ENCODE measurements around the gene ZNF618. TPM values are rescaled to one million over a fixed set of nuclear protein-coding genes. Genes with fewer than 3 reads are reported as not detected.

Gene ZNF618
- total RNA-seq, 2 experiments from 2014 or later = 0.34 to 0.42 TPM

GRCh38 chr9:114065304-114065703 is 189.2 kb downstream of the ZNF618 start:
- no peaks in the 10 kb centered on the region for H3K9me3 Mint-ChIP-seq (ENCODE audit: insufficient read depth)
- no peak overlapping the region for H3K4me3 Mint-ChIP-seq
- POLR2A ChIA-PET = no interaction called here
- H3K4me1 Mint-ChIP-seq (ENCODE audit: low read depth) = no peaks in the 10 kb centered on the region
- CTCF ChIA-PET = no interaction called here
- ATAC-seq (no peak), DNase-seq (no peak)
- H3K27ac Mint-ChIP-seq = no peak overlapping the region
- no peaks in the 10 kb centered on the region for H3K36me3 Mint-ChIP-seq (ENCODE audit: low read depth)
- H3K27me3 Mint-ChIP-seq (ENCODE audit: low read depth) = peaks cover 12% of the 10 kb centered on the region

- Mint-ChIP-seq H3K9me3 (ENCODE audit: insufficient read depth) (no peaks in the 10 kb centered on the region), H3K27ac (no peak overlapping the region), H3K27me3 (ENCODE audit: low read depth) (peaks cover 12% of the 10 kb centered on the region), H3K4me3 (no peak overlapping the region), H3K4me1 (ENCODE audit: low read depth) (no peaks in the 10 kb centered on the region), H3K36me3 (ENCODE audit: low read depth) (no peaks in the 10 kb centered on the region)
- ChIA-PET POLR2A (no interaction called here), CTCF (no interaction called here)
- DNase-seq (no peak), ATAC-seq (no peak)
Observed at GRCh38 chr9:114069476-114070187, 193.5 kb downstream of the ZNF618 start.

DNA sequence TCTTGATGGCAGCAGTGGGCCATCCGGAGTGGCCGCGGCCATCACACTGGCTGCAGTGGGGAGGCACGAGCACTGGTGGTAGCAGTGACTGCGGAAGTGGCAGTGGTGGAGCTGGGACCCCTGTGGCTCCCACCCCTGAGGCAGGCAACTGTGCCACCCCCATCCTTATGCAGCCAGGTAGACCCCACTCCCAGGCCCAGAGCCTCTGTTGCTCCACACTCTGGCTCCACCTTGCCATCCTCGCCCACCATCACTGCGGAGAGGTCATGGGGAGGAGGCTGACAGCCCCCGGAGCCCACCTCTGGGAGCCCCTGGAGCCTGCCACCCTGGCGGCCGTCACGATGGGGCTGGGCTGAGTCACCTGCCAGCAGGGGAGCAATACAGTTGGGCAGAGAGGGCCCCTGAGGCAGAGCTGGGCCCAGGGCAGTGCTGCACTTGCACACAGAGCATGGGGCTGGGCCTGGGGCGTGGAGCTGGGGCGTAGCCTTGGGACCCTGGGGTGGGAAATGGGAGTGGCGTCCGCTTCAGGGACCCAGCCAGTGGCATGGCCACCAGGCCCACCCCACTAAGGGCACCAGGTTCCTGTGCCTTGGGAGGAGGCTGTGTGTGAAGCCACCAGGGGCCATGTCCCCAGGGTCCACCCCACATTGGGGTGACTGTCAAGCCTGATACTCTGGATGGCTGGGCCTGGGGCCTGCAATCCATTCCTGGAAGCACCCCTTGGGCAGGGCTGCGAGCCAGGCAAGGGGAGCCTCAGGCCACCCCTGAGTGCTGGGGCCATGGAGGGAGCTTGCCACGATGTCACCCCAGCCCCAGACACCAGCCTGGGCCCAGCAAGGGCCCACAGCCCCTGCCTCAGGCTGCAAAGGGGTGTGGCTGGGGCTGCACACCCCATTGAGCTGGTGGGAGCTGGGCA is 194.3 kb downstream of the ZNF618 start:
- H3K27me3 Mint-ChIP-seq (ENCODE audit: low read depth) = peaks cover 17% of the 10 kb centered on the region
- no peak overlapping the region for H3K27ac Mint-ChIP-seq
- DNase-seq (no peak), ATAC-seq (no peak)
- H3K36me3 Mint-ChIP-seq (ENCODE audit: low read depth) = no peaks in the 10 kb centered on the region
- CTCF ChIA-PET = interaction anchor here (1.3 kb wide), 1 partner anchor 12 kb away, joined by 3 read pairs; no protein-coding TSS in a partner anchor
- POLR2A ChIA-PET = no interaction called here
- H3K9me3 Mint-ChIP-seq (ENCODE audit: insufficient read depth) = no peaks in the 10 kb centered on the region
- H3K4me3 Mint-ChIP-seq = no peak overlapping the region
- H3K4me1 Mint-ChIP-seq (ENCODE audit: low read depth) = no peaks in the 10 kb centered on the region

DNA sequence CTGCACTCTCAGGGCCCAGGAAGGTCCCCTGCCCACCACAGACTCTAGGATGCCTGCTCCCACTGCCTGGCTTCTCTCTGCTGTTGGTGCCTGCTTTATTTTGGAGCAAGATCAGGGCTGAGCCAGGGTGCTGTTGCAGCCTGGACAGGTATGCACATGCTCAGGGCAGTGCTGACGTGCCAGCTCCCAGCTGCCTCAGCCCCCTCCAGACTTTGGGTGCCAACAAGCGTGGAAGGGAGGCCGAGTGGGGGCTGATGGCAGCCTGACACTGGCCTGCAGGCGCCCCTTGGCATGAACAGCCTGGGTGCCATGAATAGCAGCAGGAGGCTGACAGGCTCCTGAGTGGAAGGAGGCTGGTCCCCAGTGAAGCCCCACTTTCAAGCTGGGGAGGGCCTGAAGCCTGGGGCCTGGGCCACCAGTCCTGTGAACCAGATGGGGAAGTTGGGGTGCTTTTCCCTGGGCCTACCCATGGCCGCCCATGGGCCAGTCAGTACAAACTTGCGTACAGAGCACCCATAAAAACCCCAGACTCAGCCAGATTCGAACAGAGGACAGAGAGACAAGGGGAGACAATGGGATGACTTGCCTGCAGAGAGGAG is 195.2 kb downstream of the ZNF618 start:
- Mint-ChIP-seq H3K36me3 (ENCODE audit: low read depth) (no peaks in the 10 kb centered on the region), H3K27me3 (ENCODE audit: low read depth) (peaks cover 21% of the 10 kb centered on the region), H3K27ac (no peak overlapping the region), H3K9me3 (ENCODE audit: insufficient read depth) (no peaks in the 10 kb centered on the region), H3K4me3 (no peak overlapping the region), H3K4me1 (ENCODE audit: low read depth) (no peaks in the 10 kb centered on the region)
- ATAC-seq = no peak
- ChIA-PET CTCF (interaction anchor here (1.3 kb wide), 1 partner anchor 11 kb away, joined by 3 read pairs; no protein-coding TSS in a partner anchor), POLR2A (no interaction called here)
- no peak for DNase-seq

DNA sequence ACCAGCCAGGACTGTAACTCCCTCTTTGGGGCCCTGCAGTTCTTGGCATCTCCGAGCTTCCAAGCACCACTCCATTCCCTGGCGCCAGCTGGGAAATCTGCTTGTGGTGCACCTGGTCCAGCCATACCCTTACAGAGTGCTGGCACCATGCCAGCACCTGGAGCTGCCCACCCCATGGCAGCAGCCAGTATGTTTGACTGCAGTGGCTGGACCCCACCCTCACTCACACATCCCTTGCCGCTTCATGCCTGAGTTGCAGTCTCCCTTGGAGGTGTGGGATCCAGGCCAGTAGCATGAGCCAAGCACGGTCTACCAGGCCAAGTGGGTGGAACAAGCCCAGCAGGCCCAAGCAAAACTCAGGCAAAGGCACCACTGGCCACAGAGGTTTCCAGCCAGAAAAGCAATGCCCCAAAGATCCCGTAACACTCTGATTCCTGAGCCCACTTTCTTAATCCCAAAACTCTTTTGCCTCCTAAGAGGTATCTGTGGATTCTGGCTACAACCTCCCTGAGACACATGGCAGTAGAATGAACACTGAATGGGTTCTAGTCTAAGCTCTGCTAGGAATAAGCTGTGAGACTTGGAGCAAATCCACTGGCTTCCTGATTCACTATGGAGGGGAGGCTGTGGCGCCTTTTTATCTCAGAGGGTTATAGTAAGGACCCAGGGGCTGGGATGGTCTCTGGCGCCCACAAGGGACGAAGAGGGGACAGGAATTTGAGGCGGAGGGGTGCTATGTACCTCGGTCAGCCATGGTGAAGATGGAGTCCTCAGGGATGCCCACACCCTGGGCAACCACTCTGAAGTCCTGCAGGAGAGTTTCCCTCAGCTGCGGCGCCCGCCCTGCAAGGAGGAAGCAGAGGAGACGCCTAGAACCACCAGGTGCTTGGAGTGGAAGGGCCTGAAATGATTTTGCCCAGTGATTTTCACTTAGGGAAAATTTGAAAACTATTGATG is 196.4 kb downstream of the ZNF618 start:
- H3K36me3 Mint-ChIP-seq (ENCODE audit: low read depth) = no peaks in the 10 kb centered on the region
- no peaks in the 10 kb centered on the region for H3K9me3 Mint-ChIP-seq (ENCODE audit: insufficient read depth)
- CTCF ChIA-PET = interaction anchor here (1.1 kb wide), 1 partner anchor 10 kb away, joined by 3 read pairs; no protein-coding TSS in a partner anchor
- DNase-seq (no peak), ATAC-seq (no peak)
- no peak overlapping the region for H3K4me3 Mint-ChIP-seq
- POLR2A ChIA-PET = no interaction called here
- no peak overlapping the region for H3K27ac Mint-ChIP-seq
- no peaks in the 10 kb centered on the region for H3K4me1 Mint-ChIP-seq (ENCODE audit: low read depth)
- peaks cover 18% of the 10 kb centered on the region for H3K27me3 Mint-ChIP-seq (ENCODE audit: low read depth)

DNA sequence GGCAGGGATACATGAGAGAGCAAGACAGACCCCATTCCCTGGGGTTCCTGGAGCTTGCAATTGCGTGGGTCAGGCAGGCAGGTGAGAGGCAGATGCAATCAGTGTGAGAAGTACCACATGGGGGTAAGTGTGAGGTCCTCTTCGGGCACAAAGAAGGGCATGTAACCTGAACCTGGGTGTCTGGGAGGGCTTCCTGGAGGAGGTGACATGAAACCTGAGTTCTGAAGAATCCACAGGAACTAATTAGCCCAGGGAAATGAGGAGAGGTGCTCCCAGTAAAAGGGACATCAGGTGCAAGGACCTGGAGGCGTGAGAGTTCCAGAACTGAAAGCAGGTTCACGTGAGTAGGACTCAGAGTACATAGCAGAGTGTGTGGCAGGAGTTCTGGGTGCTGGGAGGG is 199.5 kb downstream of the ZNF618 start:
- no peak overlapping the region for H3K4me3 Mint-ChIP-seq
- CTCF ChIA-PET = no interaction called here
- no peaks in the 10 kb centered on the region for H3K9me3 Mint-ChIP-seq (ENCODE audit: insufficient read depth)
- peaks cover 15% of the 10 kb centered on the region for H3K27me3 Mint-ChIP-seq (ENCODE audit: low read depth)
- no peak overlapping the region for H3K27ac Mint-ChIP-seq
- POLR2A ChIA-PET = no interaction called here
- no peaks in the 10 kb centered on the region for H3K36me3 Mint-ChIP-seq (ENCODE audit: low read depth)
- ATAC-seq (no peak), DNase-seq (no peak)
- H3K4me1 Mint-ChIP-seq (ENCODE audit: low read depth) = no peaks in the 10 kb centered on the region

- peaks cover 15% of the 10 kb centered on the region for H3K27me3 Mint-ChIP-seq (ENCODE audit: low read depth)
- H3K9me3 Mint-ChIP-seq (ENCODE audit: insufficient read depth) = no peaks in the 10 kb centered on the region
- no peaks in the 10 kb centered on the region for H3K4me1 Mint-ChIP-seq (ENCODE audit: low read depth)
- no peak overlapping the region for H3K27ac Mint-ChIP-seq
- ATAC-seq (no peak), DNase-seq (no peak)
- POLR2A ChIA-PET = no interaction called here
- H3K36me3 Mint-ChIP-seq (ENCODE audit: low read depth) = no peaks in the 10 kb centered on the region
- CTCF ChIA-PET = no interaction called here
- H3K4me3 Mint-ChIP-seq = no peak overlapping the region
Observed at GRCh38 chr9:114076237-114077161, 200.4 kb downstream of the ZNF618 start.

DNA sequence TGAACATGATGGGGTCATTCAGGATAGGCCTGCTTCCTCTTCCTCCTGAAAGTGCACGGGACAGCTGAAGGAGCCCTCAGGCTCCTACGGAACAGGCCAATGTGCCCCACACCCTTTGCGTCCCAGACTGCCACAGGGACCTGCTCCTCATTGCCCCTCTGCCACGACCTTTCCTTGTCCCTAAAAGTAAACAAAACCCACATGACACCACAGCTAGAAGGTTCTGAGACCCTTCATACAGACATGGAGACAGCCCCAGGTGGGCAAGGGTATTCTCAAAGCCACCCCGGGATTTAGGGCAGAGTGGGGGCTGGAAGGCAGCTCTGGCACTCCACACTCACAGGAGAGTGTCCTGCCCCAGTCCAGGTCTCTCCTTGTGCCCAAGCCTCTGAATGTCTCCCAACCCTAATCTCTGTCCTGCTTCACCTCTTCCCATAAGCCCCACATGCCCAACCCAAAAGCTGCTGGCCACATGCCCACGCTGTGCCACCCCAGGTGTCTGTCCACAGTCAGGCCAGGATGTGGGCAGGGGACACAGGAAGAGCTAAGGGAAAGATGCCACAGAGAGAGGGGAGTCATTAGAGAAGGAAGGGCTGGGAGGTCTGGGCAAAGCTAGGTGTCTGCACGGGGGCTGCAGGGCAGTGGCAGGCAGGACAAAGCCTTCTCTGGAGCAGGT is 201.2 kb downstream of the ZNF618 start:
- ChIA-PET POLR2A (no interaction called here), CTCF (interaction anchor here (1.7 kb wide), 1 partner anchor 214 kb away, joined by 7 read pairs; no protein-coding TSS in a partner anchor)
- Mint-ChIP-seq H3K4me1 (ENCODE audit: low read depth) (no peaks in the 10 kb centered on the region), H3K36me3 (ENCODE audit: low read depth) (no peaks in the 10 kb centered on the region), H3K4me3 (no peak overlapping the region), H3K9me3 (ENCODE audit: insufficient read depth) (no peaks in the 10 kb centered on the region), H3K27ac (no peak overlapping the region), H3K27me3 (ENCODE audit: low read depth) (peaks cover 15% of the 10 kb centered on the region)
- DNase-seq (no peak), ATAC-seq (no peak)

- Mint-ChIP-seq H3K36me3 (ENCODE audit: low read depth) (no peaks in the 10 kb centered on the region), H3K4me1 (ENCODE audit: low read depth) (no peaks in the 10 kb centered on the region), H3K27ac (no peak within 1 kb of the TSS), H3K4me3 (no peak within 1 kb of the TSS), H3K27me3 (ENCODE audit: low read depth) (peaks cover 15% of the 10 kb centered on the region), H3K9me3 (ENCODE audit: insufficient read depth) (no peaks in the 10 kb centered on the region)
- ChIA-PET CTCF (interaction anchor here (1.7 kb wide), 1 partner anchor 213 kb away, joined by 7 read pairs; no protein-coding TSS in a partner anchor), POLR2A (no interaction called here)
- DNase-seq (no peak), ATAC-seq (no peak)
Observed at GRCh38 chr9:114078021-114078780, 202.1 kb downstream of the ZNF618 start, which contains the start of gene AMBP. Gene AMBP (minus strand): TSS chr9:114078300. CDS start chr9:114078209, 91 bp downstream.

DNA sequence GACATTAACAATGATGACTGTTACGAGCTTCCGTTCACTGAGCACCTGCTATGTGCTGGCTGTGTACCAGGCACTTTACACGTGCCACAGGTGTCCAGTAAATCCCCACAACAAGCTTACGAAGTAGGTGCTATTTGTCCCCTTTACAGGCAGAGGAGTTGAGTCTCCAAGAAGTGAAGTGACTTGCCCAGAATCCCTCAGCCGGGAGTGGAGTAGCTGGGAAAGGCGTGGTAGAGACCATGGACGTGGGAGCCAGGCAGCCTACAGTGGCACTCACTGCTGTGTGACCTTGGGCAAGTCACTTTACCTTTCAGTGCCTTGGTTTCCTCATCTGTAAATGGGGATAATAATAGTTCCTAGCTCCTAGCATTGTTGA is 202.7 kb downstream of the ZNF618 start:
- ATAC-seq = no peak
- H3K4me1 Mint-ChIP-seq (ENCODE audit: low read depth) = no peaks in the 10 kb centered on the region
- POLR2A ChIA-PET = no interaction called here
- DNase-seq = no peak
- peaks cover 15% of the 10 kb centered on the region for H3K27me3 Mint-ChIP-seq (ENCODE audit: low read depth)
- H3K36me3 Mint-ChIP-seq (ENCODE audit: low read depth) = no peaks in the 10 kb centered on the region
- no peaks in the 10 kb centered on the region for H3K9me3 Mint-ChIP-seq (ENCODE audit: insufficient read depth)
- no peak overlapping the region for H3K4me3 Mint-ChIP-seq
- H3K27ac Mint-ChIP-seq = no peak overlapping the region
- CTCF ChIA-PET = interaction anchor here (1.7 kb wide), 1 partner anchor 212 kb away, joined by 7 read pairs; no protein-coding TSS in a partner anchor
